Left lung (tissue), 10 donors: ENCODE measurements around the gene SLC6A7. TPM values are rescaled to one million over a fixed set of nuclear protein-coding genes. Genes with fewer than 3 reads are reported as not detected.
"Not testable (repeated sequence)": the region's sequence is repeated elsewhere in the genome, so short reads cannot be mapped to it uniquely, and the experiment has no call there.

ENCODE experiments used
- ATAC-seq: fragments of 200-7000 bp; cut with Tn5 transposase; one replicate; pipeline ENCODE4 v1.9.1; 2020; ENCODE audit warnings: moderate library complexity
- DNase-seq, 4 donors: peaks; one replicate each; pipeline ENCODE4 v3.0.0-alpha.2; 2013 to 2020
- H3K27ac ChIP-seq, 2 donors: fragments of 200-600 bp; sonication (generic) in 1 of 2; one replicate each; pipeline versions ENCODE4 v1.5.0 to v1.8.0; 2020 to 2021
- H3K27me3 ChIP-seq, 2 donors: fragments of 200-600 bp; sonication (generic) in 1 of 2; one replicate each; pipeline versions ENCODE4 v1.5.0 to v1.8.0; 2020 to 2021
- H3K36me3 ChIP-seq, 2 donors: fragments of 200-600 bp; sonication (generic) in 1 of 2; one replicate each; pipeline versions ENCODE4 v1.5.0 to v1.8.0; 2020 to 2021
- H3K4me1 ChIP-seq, 2 donors: fragments of 200-600 bp; one replicate each; pipeline ENCODE4 v1.8.0; 2021
- H3K4me3 ChIP-seq, 2 donors: fragments of 200-600 bp; sonication (generic) in 1 of 2; one replicate each; pipeline versions ENCODE4 v1.5.0 to v1.8.0; 2020 to 2021; ENCODE audit warnings: mild to moderate bottlenecking in 1 of 2
- H3K9me3 ChIP-seq, 2 donors: fragments of 200-600 bp; sonication (generic) in 1 of 2; one replicate each; pipeline versions ENCODE4 v1.5.0 to v1.8.0; 2020 to 2021
- CTCF ChIP-seq, 2 donors: fragments of 200-600 bp; sonication (generic) in 1 of 2; IDR thresholded peaks; one replicate each; pipeline versions ENCODE4 v1.5.0 to v1.8.0; 2021; ENCODE audit warnings: antibody characterized with exemption in 2 of 2
- intact Hi-C, 2 donors: fragments of 100-400 bp; cut with DNase I; formaldehyde crosslinking; loops; one replicate each; pipeline versions ENCODE4 v1.11.2 to v1.14.2; 2022
- polyA plus RNA-seq, 6 donors: library from polyadenylated mRNA; unstranded; fragments of 120-200 nt; gene quantifications; one replicate each; pipeline ENCODE4 v1.2.1, GENCODE V29; 2013; ENCODE audit not compliant: insufficient read length in 6 of 6
- total RNA-seq, 2 donors: library from RNA; stranded (reverse); fragmentation: NEBNext Ultra II Directional; extraction: Animal tissue kit (Norgen Biotek cat#: 25700); gene quantifications; one replicate each; pipeline ENCODE4 v1.2.1, GENCODE V29; 2021
- donor health status: DM: no; HTN: yes; CAD: no.
- donor health status: DM: no; HTN: no; CAD: no.

SLC6A7 gene
- total and polyA plus RNA-seq, 8 donors, result 0.13 TPM; not detected in 7

DNA sequence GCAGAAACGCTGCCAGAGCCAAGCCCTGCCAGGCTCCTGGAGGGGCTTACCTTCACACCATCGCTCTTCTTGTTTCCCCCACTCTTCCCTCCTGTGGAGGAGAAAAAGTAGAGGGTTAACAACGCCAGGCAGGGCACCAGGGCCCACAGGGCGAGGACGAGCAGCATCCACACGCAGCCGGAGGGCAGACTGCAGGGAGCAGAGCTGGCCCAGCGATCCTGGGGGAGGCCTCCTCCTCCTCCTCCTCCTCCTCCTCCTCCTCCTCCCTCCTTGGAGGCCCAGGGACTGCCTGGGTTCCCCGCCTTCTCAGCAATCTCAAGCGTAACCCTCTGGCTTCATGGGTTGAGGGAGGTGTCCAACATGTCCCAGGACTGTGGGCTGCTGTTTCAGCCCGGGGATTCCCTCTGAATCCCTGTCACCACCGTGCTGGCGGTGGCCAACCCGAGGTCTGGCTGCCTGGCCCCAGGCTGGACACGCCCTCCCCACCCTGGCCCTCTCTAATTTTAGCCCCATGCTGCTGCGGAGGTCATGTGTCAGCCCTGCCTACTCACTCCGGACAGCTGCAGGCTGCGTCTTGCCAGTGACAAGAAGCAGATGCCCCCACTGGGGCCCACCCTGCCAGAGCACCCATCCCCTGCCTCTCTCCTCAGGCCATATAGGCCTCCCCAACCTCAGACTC, 55.4 kb downstream of the SLC6A7 start:
- ATAC-seq, result peak; percentile 34
- Histone ChIP-seq H3K4me3 (no peak overlapping the region), H3K9me3 (no peaks in the 10 kb centered on the region), H3K4me1 (no peaks in the 10 kb centered on the region), H3K36me3 (no peaks in the 10 kb centered on the region), H3K27me3 (peaks cover 0 to 11% of the 10 kb centered on the region in 2 donors), H3K27ac (no peak overlapping the region)
- intact Hi-C loops, result no loop called here
- peak in 2 of 4 donors; percentile 41 to 62 for DNase-seq
- TF ChIP-seq CTCF (IDR thresholded peaks at IDR 0.05), result no peak

DNA sequence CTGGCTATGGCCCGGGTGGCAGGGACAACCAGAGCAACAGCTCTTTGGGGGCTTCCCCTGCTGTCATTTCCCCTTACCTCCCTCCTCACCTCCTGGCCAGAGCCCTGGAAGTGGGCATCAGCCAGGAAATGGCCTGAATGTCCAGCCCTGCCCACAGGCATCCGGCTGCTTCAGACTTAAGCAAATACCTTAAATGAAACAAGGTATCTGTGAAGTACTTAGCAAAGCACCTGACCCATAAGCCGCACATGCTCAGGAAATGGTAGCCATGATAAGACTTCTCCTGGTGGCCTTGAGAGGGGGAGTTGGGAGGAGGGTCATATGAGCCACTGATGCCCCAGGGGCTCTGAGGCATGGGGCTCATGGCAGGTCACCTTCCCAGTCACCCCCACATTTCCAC, 55.9 kb downstream of the SLC6A7 start:
- Histone ChIP-seq H3K27me3 (peaks cover 0 to 11% of the 10 kb centered on the region in 2 donors), H3K4me3 (no peak overlapping the region), H3K36me3 (no peaks in the 10 kb centered on the region), H3K9me3 (no peaks in the 10 kb centered on the region), H3K27ac (no peak overlapping the region), H3K4me1 (no peaks in the 10 kb centered on the region)
- intact Hi-C loops, result no loop called here
- no peak for DNase-seq
- TF ChIP-seq CTCF (IDR thresholded peaks at IDR 0.05), result no peak
- ATAC-seq, result peak; percentile 29

DNA sequence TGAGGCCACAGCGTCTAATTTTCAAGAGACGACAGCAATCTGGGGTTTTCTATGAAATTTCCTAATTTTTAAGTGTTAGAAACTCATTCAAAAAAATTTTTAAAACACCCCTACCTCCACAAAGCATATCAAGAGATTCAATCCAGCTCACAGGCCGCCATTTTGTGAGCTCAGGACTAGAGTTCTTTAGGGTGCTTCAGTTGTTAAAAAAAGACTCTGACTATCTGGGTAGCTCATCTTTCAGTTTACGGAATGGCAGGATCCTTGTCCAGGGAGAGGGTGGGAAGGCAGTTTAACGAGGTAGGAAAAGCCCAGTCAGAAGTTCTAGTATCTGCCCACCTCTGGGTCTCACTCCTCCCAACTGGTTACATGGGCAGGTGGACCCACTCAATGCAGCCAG, 56.6 kb downstream of the SLC6A7 start:
- H3K9me3 ChIP-seq, result no peaks in the 10 kb centered on the region
- no peak overlapping the region for H3K27ac ChIP-seq
- ATAC-seq (no peak), DNase-seq (no peak)
- no peak for TF ChIP-seq CTCF (IDR thresholded peaks at IDR 0.05)
- peaks cover 0 to 11% of the 10 kb centered on the region in 2 donors for H3K27me3 ChIP-seq
- no peak overlapping the region for H3K4me3 ChIP-seq
- H3K36me3 ChIP-seq, result no peaks in the 10 kb centered on the region
- no peaks in the 10 kb centered on the region for H3K4me1 ChIP-seq
- intact Hi-C loops, result no loop called here

DNA sequence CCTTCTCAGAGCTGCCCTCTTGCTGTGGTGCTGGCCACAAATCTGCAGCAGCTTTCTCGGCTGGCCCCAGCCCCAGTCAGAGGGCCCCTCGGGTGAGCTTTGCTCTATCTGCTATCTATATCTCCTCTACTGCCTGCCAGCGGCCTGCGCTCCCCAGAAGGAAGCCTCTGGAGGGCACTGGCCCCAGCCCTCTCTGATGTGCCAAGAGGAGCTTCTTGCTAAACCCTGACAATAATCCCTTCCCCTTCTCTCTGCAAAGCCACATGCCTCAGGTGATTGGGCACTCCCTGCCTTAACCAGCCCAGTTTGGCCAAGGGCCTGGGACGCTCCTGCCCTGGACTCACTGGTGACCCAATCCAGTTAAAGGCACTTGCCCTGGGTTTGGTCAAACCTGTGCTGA, 57.0 kb downstream of the SLC6A7 start:
- Histone ChIP-seq H3K4me1 (no peaks in the 10 kb centered on the region), H3K27me3 (peaks cover 0 to 11% of the 10 kb centered on the region in 2 donors), H3K27ac (no peak overlapping the region), H3K36me3 (no peaks in the 10 kb centered on the region), H3K9me3 (no peaks in the 10 kb centered on the region), H3K4me3 (no peak overlapping the region)
- TF ChIP-seq CTCF (IDR thresholded peaks at IDR 0.05), result no peak
- no peak for ATAC-seq
- peak in 1 of 4 donors; percentile 67 for DNase-seq
- intact Hi-C loops, result no loop called here

GRCh38 chr5:150247726-150248125, 57.9 kb downstream of the SLC6A7 start:
- no peak for TF ChIP-seq CTCF (IDR thresholded peaks at IDR 0.05)
- H3K9me3 ChIP-seq, result no peaks in the 10 kb centered on the region
- no peak overlapping the region for H3K4me3 ChIP-seq
- no peaks in the 10 kb centered on the region for H3K4me1 ChIP-seq
- ATAC-seq, result no peak
- intact Hi-C loops, result no loop called here
- DNase-seq, result peak in 1 of 4 donors; percentile 50
- H3K27me3 ChIP-seq, result peaks cover 0 to 11% of the 10 kb centered on the region in 2 donors
- no peaks in the 10 kb centered on the region for H3K36me3 ChIP-seq
- no peak overlapping the region for H3K27ac ChIP-seq

GRCh38 chr5:150248493-150248892, 58.6 kb downstream of the SLC6A7 start:
- intact Hi-C loops, H3K9me3 ChIP-seq, H3K4me3 ChIP-seq, ATAC-seq, H3K36me3 ChIP-seq, H3K4me1 ChIP-seq, DNase-seq, H3K27ac ChIP-seq: not testable (repeated sequence)
- H3K27me3 ChIP-seq, result peaks cover 0 to 11% of the 10 kb centered on the region in 2 donors
